OCI-LY7 (cell line): ENCODE results near the gene TBC1D26.
"Not testable (repeated sequence)": the region's sequence is repeated elsewhere in the genome, so short reads cannot be mapped to it uniquely, and the experiment has no call there.

Source experiments
- CTCF ChIP-seq: fragments of 200-600 bp; sonication (generic); conservative IDR thresholded peaks from 2 replicates; pipeline ENCODE4 v1.5.1; 2014; ENCODE audit warnings: mild to moderate bottlenecking, antibody characterized with exemption, low read length, moderate library complexity, mixed read lengths
- EZH2phosphoT487 ChIP-seq: fragments of 200-600 bp; sonication (generic); IDR thresholded peaks from 2 replicates; pipeline ENCODE4 v1.6.1; 2018; ENCODE audit warnings: low read depth, borderline replicate concordance, mild to moderate bottlenecking, mixed run types, antibody characterized with exemption, low read length, moderate library complexity, mixed read lengths

- not testable (repeated sequence) for TF ChIP-seq CTCF, EZH2phosphoT487
Measured at GRCh38 chr17:15687494-15687893, 44.6 kb upstream of the TBC1D26 start.
